Measurements from ENCODE around the gene VWA3B.
"Not testable (repeated sequence)": the region's sequence is repeated elsewhere in the genome, so short reads cannot be mapped to it uniquely, and the experiment has no call there.

VWA3B gene

GRCh38 chr2:98301469-98301868, 214.5 kb downstream of the VWA3B start:
- TF ChIP-seq CTCF (IDR thresholded peaks at IDR 0.05; ENCODE audit: low read length) = no peak
- no peak for TF ChIP-seq EZH2phosphoT487 (IDR thresholded peaks at IDR 0.05; ENCODE audit: low read length)
- no peak for TF ChIP-seq EZH2 (optimal IDR thresholded peaks at IDR 0.05; ENCODE audit: low read depth, low read length)
- Histone ChIP-seq H3K36me3 (replicated peaks; ENCODE audit: insufficient read depth, low read length) (no peaks in the 10 kb centered on the region), H3K4me3 (ENCODE audit: low read length) (no peak overlapping the region), H3K27ac (ENCODE audit: low read length) (no peak overlapping the region), H3F3A (ENCODE audit: insufficient read depth, low read length) (no peaks in the 10 kb centered on the region), H3K9ac (ENCODE audit: low read length) (no peak overlapping the region), H2AFZ (ENCODE audit: low read length) (no peak overlapping the region), H3K27me3 (replicated peaks; ENCODE audit: insufficient read depth, low read length) (no peaks in the 10 kb centered on the region), H3K79me2 (ENCODE audit: low read length) (no peaks in the 10 kb centered on the region), H3K4me1 (ENCODE audit: low read length) (no peaks in the 10 kb centered on the region), H3K9me2 (replicated peaks; ENCODE audit: insufficient read depth, low read length) (no peaks in the 10 kb centered on the region), H3K4me2 (ENCODE audit: low read depth, low read length) (no peak overlapping the region), H3K9me3 (replicated peaks; ENCODE audit: insufficient read depth, low read length) (no peaks in the 10 kb centered on the region), H4K20me1 (ENCODE audit: insufficient read depth, low read length) (no peaks in the 10 kb centered on the region)
- DNase-seq = no peak

DNA sequence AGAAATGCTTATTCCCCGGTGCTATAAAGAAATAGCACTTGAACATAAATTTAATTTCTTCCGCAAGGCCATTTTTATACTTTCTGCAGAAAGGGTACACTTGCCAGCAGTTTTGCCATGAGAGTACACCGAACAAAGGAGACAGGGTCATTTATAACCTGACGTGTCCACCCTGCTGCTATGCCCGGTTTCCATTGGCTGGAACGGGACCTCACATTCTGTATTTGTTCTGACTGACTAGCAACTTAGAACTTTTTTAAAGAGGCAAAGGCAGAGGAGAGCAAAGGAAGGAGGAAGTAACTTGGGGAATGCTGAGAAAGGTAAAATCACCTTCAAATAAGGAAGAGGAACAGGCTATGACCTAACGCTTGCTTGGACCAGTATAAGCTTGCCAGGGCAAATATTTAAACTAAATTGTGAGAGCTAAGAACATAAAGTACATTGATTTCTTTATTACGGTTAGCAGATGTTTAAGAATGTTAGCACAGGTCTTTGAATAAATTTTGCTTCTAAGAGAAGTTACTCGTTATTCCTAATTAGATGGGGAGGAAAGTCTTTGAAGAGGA, 220.2 kb downstream of the VWA3B start:
- H3K9ac ChIP-seq (ENCODE audit: low read length); H3K27ac ChIP-seq (ENCODE audit: low read length); H3K9me3 ChIP-seq (replicated peaks; ENCODE audit: insufficient read depth, low read length); DNase-seq; H3K4me1 ChIP-seq (ENCODE audit: low read length); H3K4me3 ChIP-seq (ENCODE audit: low read length); H3K36me3 ChIP-seq (replicated peaks; ENCODE audit: insufficient read depth, low read length); H3F3A ChIP-seq (ENCODE audit: insufficient read depth, low read length); H3K9me2 ChIP-seq (replicated peaks; ENCODE audit: insufficient read depth, low read length); H3K79me2 ChIP-seq (ENCODE audit: low read length); H3K4me2 ChIP-seq (ENCODE audit: low read depth, low read length); H2AFZ ChIP-seq (ENCODE audit: low read length); H3K27me3 ChIP-seq (replicated peaks; ENCODE audit: insufficient read depth, low read length); H4K20me1 ChIP-seq (ENCODE audit: insufficient read depth, low read length): not testable (repeated sequence)

GRCh38 chr2:98308068-98308467, 221.1 kb downstream of the VWA3B start:
- no peaks in the 10 kb centered on the region for H3F3A ChIP-seq (ENCODE audit: insufficient read depth, low read length)
- no peaks in the 10 kb centered on the region for H3K4me1 ChIP-seq (ENCODE audit: low read length)
- H2AFZ ChIP-seq (ENCODE audit: low read length) = no peak overlapping the region
- no peaks in the 10 kb centered on the region for H3K9me3 ChIP-seq (replicated peaks; ENCODE audit: insufficient read depth, low read length)
- H3K4me2 ChIP-seq (ENCODE audit: low read depth, low read length) = no peak overlapping the region
- no peak overlapping the region for H3K4me3 ChIP-seq (ENCODE audit: low read length)
- no peaks in the 10 kb centered on the region for H3K79me2 ChIP-seq (ENCODE audit: low read length)
- no peaks in the 10 kb centered on the region for H3K27me3 ChIP-seq (replicated peaks; ENCODE audit: insufficient read depth, low read length)
- TF ChIP-seq CTCF (IDR thresholded peaks at IDR 0.05; ENCODE audit: low read length) (no peak), EZH2phosphoT487 (IDR thresholded peaks at IDR 0.05; ENCODE audit: low read length) (no peak), EZH2 (optimal IDR thresholded peaks at IDR 0.05; ENCODE audit: low read depth, low read length) (no peak)
- no peak overlapping the region for H3K9ac ChIP-seq (ENCODE audit: low read length)
- no peaks in the 10 kb centered on the region for H4K20me1 ChIP-seq (ENCODE audit: insufficient read depth, low read length)
- H3K9me2 ChIP-seq (replicated peaks; ENCODE audit: insufficient read depth, low read length) = no peaks in the 10 kb centered on the region
- DNase-seq = no peak
- H3K36me3 ChIP-seq (replicated peaks; ENCODE audit: insufficient read depth, low read length) = no peaks in the 10 kb centered on the region
- no peak overlapping the region for H3K27ac ChIP-seq (ENCODE audit: low read length)

- no peaks in the 10 kb centered on the region for H3K79me2 ChIP-seq (ENCODE audit: low read length)
- H3K27me3 ChIP-seq (replicated peaks; ENCODE audit: insufficient read depth, low read length) = no peaks in the 10 kb centered on the region
- TF ChIP-seq EZH2 (optimal IDR thresholded peaks at IDR 0.05; ENCODE audit: low read depth, low read length) (no peak), CTCF (IDR thresholded peaks at IDR 0.05; ENCODE audit: low read length) (no peak), EZH2phosphoT487 (IDR thresholded peaks at IDR 0.05; ENCODE audit: low read length) (no peak)
- H3K36me3 ChIP-seq (replicated peaks; ENCODE audit: insufficient read depth, low read length) = no peaks in the 10 kb centered on the region
- H3F3A ChIP-seq (ENCODE audit: insufficient read depth, low read length) = no peaks in the 10 kb centered on the region
- no peak for DNase-seq
- no peak overlapping the region for H3K27ac ChIP-seq (ENCODE audit: low read length)
- H3K9ac ChIP-seq (ENCODE audit: low read length) = no peak overlapping the region
- H3K4me3 ChIP-seq (ENCODE audit: low read length) = no peak overlapping the region
- H3K4me2 ChIP-seq (ENCODE audit: low read depth, low read length) = no peak overlapping the region
- H2AFZ ChIP-seq (ENCODE audit: low read length) = no peak overlapping the region
- H4K20me1 ChIP-seq (ENCODE audit: insufficient read depth, low read length) = no peaks in the 10 kb centered on the region
- no peaks in the 10 kb centered on the region for H3K4me1 ChIP-seq (ENCODE audit: low read length)
- H3K9me2 ChIP-seq (replicated peaks; ENCODE audit: insufficient read depth, low read length) = no peaks in the 10 kb centered on the region
- no peaks in the 10 kb centered on the region for H3K9me3 ChIP-seq (replicated peaks; ENCODE audit: insufficient read depth, low read length)
These were observed 221.6 kb downstream of the VWA3B start for GRCh38 chr2:98308532-98308931.

Data from MM.1S (cell line).